MM.1S (cell line): ENCODE results near the gene CFI.

Experiments used
- DNase-seq: peaks from one replicate; pipeline ENCODE4 v3.0.0-alpha.2; 2015
- H2AFZ ChIP-seq: fragments of 300-600 bp; sonication (generic); 2 replicates; pipeline ENCODE4 v1.6.0; 2016; ENCODE audit warnings: antibody characterized with exemption, low read length
- H3F3A ChIP-seq: fragments of 300-600 bp; sonication (generic); 2 replicates; pipeline ENCODE4 v1.6.1; 2016; ENCODE audit warnings: mild to moderate bottlenecking, antibody characterized with exemption, low read length, moderate library complexity, mixed read lengths; ENCODE audit not compliant: insufficient read depth
- H3K27ac ChIP-seq: fragments of 300-600 bp; sonication (generic); 2 replicates; pipeline ENCODE4 v1.5.1; 2016; ENCODE audit warnings: mild to moderate bottlenecking, low read length
- H3K27me3 ChIP-seq: fragments of 300-600 bp; sonication (generic); replicated peaks from 2 replicates; pipeline ENCODE4 v1.6.0; 2016; ENCODE audit warnings: low read length; ENCODE audit not compliant: insufficient read depth
- H3K36me3 ChIP-seq: fragments of 300-600 bp; sonication (generic); replicated peaks from 2 replicates; pipeline ENCODE4 v1.6.1; 2016; ENCODE audit warnings: mild to moderate bottlenecking, low read length, mixed read lengths; ENCODE audit not compliant: insufficient read depth
- H3K4me1 ChIP-seq: fragments of 300-600 bp; sonication (generic); 2 replicates; pipeline ENCODE4 v1.6.1; 2016; ENCODE audit warnings: low read length, mixed read lengths
- H3K4me2 ChIP-seq: fragments of 300-600 bp; sonication (generic); 2 replicates; pipeline ENCODE4 v1.6.0; 2016; ENCODE audit warnings: low read depth, low read length
- H3K4me3 ChIP-seq: fragments of 300-600 bp; sonication (generic); 2 replicates; pipeline ENCODE4 v1.5.1; 2016; ENCODE audit warnings: low read length, mixed read lengths
- H3K79me2 ChIP-seq: fragments of 300-600 bp; sonication (generic); 2 replicates; pipeline ENCODE4 v1.6.1; 2016; ENCODE audit warnings: mixed run types, low read length, mixed read lengths
- H3K9ac ChIP-seq: fragments of 300-600 bp; sonication (generic); 2 replicates; pipeline ENCODE4 v1.6.1; 2016; ENCODE audit warnings: low read length, mixed read lengths
- H3K9me2 ChIP-seq: fragments of 300-600 bp; sonication (generic); replicated peaks from 2 replicates; pipeline ENCODE4 v1.6.1; 2016; ENCODE audit warnings: mild to moderate bottlenecking, low read length, mixed read lengths; ENCODE audit not compliant: insufficient read depth
- H3K9me3 ChIP-seq: fragments of 300-600 bp; sonication (generic); replicated peaks from 2 replicates; pipeline ENCODE4 v1.6.1; 2016; ENCODE audit warnings: mild to moderate bottlenecking, low read length, mixed read lengths; ENCODE audit not compliant: insufficient read depth
- H4K20me1 ChIP-seq: fragments of 300-600 bp; sonication (generic); 2 replicates; pipeline ENCODE4 v1.6.1; 2016; ENCODE audit warnings: mild to moderate bottlenecking, low read length, moderate library complexity, mixed read lengths; ENCODE audit not compliant: insufficient read depth
- CTCF ChIP-seq: fragments of 300-600 bp; sonication (generic); IDR thresholded peaks from 2 replicates; pipeline ENCODE4 v1.5.1; 2016; ENCODE audit warnings: antibody characterized with exemption, low read length, mixed read lengths
- EZH2 ChIP-seq: fragments of 300-600 bp; sonication (generic); optimal IDR thresholded peaks from 2 replicates; pipeline ENCODE3; 2017; ENCODE audit warnings: low read depth, mild to moderate bottlenecking, antibody characterized with exemption, low read length, mixed read lengths
- EZH2phosphoT487 ChIP-seq: fragments of 300-600 bp; sonication (generic); IDR thresholded peaks from 2 replicates; pipeline ENCODE4 v1.6.1; 2018; ENCODE audit warnings: antibody characterized with exemption, low read length

Gene CFI

GRCh38 chr4:109702950-109703663 is 98.7 kb downstream of the CFI start, which contains the start of gene CASP6:
Gene CASP6 (minus strand): TSS chr4:109703445. CDS start chr4:109703395, 50 bp downstream.
- Histone ChIP-seq H3K27ac (peak within 1 kb of the TSS; percentile 60; the same call in 1 of the 2 replicates), H3K4me2 (peak within 1 kb of the TSS; percentile 75; the same call in 1 of the 2 replicates), H3K9ac (peak within 1 kb of the TSS; percentile 51; the same call in 1 of the 2 replicates), H3K4me1 (peaks cover 6% of the 10 kb centered on the region; the same call in 1 of the 2 replicates), H3K27me3 (no peaks in the 10 kb centered on the region), H2AFZ (peak within 1 kb of the TSS; percentile 94), H3K36me3 (no peaks in the 10 kb centered on the region), H3K9me2 (no peaks in the 10 kb centered on the region), H3K79me2 (peaks cover 19% of the 10 kb centered on the region), H4K20me1 (no peaks in the 10 kb centered on the region), H3K4me3 (peak within 1 kb of the TSS; percentile 86), H3K9me3 (no peaks in the 10 kb centered on the region), H3F3A (peaks cover 15% of the 10 kb centered on the region)
- peak; percentile 84 for DNase-seq
- TF ChIP-seq EZH2phosphoT487, result no peak
- TF ChIP-seq EZH2, result no peak
- peak; percentile 59 for TF ChIP-seq CTCF

- TF ChIP-seq CTCF (no peak), EZH2 (no peak), EZH2phosphoT487 (no peak)
- H3K4me1 ChIP-seq, result peaks cover 6% of the 10 kb centered on the region; the same call in 1 of the 2 replicates
- H3K27me3 ChIP-seq, result no peaks in the 10 kb centered on the region
- H3K9me3 ChIP-seq, result no peaks in the 10 kb centered on the region
- peak overlapping the region; percentile 94 for H2AFZ ChIP-seq
- no peaks in the 10 kb centered on the region for H3K9me2 ChIP-seq
- peak overlapping the region; percentile 75 for H3K4me2 ChIP-seq
- H3F3A ChIP-seq, result peaks cover 15% of the 10 kb centered on the region
- H4K20me1 ChIP-seq, result no peaks in the 10 kb centered on the region
- peak overlapping the region; percentile 51; the same call in 1 of the 2 replicates for H3K9ac ChIP-seq
- no peaks in the 10 kb centered on the region for H3K36me3 ChIP-seq
- peak overlapping the region; percentile 60; the same call in 1 of the 2 replicates for H3K27ac ChIP-seq
- peaks cover 19% of the 10 kb centered on the region for H3K79me2 ChIP-seq
- H3K4me3 ChIP-seq, result peak overlapping the region; percentile 86
- DNase-seq, result peak; percentile 27
Observed at GRCh38 chr4:109701566-109702410, 100.0 kb downstream of the CFI start.

GRCh38 chr4:109699553-109700225 is 102.1 kb downstream of the CFI start:
- no peaks in the 10 kb centered on the region for H4K20me1 ChIP-seq
- H3K79me2 ChIP-seq, result peaks cover 19% of the 10 kb centered on the region
- H3K27ac ChIP-seq, result no peak overlapping the region
- H2AFZ ChIP-seq, result no peak overlapping the region
- no peaks in the 10 kb centered on the region for H3K9me3 ChIP-seq
- H3K36me3 ChIP-seq, result no peaks in the 10 kb centered on the region
- no peak overlapping the region for H3K9ac ChIP-seq
- H3F3A ChIP-seq, result peaks cover 15% of the 10 kb centered on the region
- H3K27me3 ChIP-seq, result no peaks in the 10 kb centered on the region
- H3K9me2 ChIP-seq, result no peaks in the 10 kb centered on the region
- no peak overlapping the region for H3K4me2 ChIP-seq
- H3K4me3 ChIP-seq, result no peak overlapping the region
- TF ChIP-seq CTCF, result no peak
- no peak for TF ChIP-seq EZH2
- TF ChIP-seq EZH2phosphoT487, result no peak
- H3K4me1 ChIP-seq, result peaks cover 6% of the 10 kb centered on the region; the same call in 1 of the 2 replicates
- DNase-seq, result no peak
